NCI-H774 (cell line): ENCODE results near the gene PLSCR4.
"Not testable (repeated sequence)": the region's sequence is repeated elsewhere in the genome, so short reads cannot be mapped to it uniquely, and the experiment has no call there.

ENCODE experiments used
- DNase-seq: peaks from one replicate; lab custom pipeline; 2025; lab: John Stamatoyannopoulos, UW

PLSCR4 gene, protein sequence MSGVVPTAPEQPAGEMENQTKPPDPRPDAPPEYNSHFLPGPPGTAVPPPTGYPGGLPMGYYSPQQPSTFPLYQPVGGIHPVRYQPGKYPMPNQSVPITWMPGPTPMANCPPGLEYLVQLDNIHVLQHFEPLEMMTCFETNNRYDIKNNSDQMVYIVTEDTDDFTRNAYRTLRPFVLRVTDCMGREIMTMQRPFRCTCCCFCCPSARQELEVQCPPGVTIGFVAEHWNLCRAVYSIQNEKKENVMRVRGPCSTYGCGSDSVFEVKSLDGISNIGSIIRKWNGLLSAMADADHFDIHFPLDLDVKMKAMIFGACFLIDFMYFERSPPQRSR

DNA sequence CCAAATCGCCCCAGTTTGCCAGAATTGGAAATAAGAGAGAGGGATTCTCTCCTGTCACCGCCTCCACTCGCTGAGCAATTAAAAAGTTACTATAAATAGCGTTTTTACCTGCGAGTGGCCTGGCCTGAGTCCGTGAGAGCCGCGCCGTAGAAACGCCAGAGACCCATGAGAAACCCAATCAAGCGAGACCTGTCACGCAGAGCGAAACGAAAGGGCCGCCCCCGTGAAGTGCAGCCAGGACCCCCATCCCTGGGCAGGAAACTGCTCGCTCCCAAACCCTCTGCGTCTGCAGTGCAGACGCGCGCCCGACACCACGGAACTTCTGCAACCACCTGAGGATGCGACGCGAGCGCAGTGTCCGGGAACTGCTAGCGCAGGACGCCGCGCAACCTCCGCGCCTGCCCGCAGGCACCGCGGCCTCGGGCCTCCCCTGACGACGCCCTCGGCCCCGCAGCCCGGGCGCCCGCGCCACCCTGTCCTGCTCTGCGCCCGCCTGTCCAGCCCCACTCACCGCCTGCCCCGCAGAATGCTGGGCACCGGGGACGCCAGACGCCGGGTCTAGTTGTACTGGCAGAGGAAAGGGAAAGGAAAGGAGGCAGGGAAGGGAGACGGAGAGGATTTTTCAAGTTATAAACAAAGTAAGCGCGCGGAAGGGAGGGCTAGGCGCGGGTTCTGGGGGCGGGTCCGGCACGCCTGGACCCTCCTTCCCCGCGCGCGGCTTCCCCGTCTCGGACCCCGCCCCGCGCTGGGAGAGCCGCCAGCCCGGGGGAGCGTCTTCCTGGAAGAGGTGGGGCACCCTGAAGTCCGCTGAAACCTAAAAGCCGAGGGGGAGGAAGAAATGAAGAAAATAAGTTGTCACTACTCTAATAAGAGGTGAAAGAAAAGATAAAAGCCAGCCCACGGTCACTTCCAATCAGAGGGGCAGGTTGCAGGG lies at the start of gene PLSCR4:
TSS of gene PLSCR4 (minus strand) at position 657 of the 934 bp plus-strand sequence. CDS start 29,034 bp downstream, outside the sequence.
- DNase-seq, result peak; percentile 74

DNA sequence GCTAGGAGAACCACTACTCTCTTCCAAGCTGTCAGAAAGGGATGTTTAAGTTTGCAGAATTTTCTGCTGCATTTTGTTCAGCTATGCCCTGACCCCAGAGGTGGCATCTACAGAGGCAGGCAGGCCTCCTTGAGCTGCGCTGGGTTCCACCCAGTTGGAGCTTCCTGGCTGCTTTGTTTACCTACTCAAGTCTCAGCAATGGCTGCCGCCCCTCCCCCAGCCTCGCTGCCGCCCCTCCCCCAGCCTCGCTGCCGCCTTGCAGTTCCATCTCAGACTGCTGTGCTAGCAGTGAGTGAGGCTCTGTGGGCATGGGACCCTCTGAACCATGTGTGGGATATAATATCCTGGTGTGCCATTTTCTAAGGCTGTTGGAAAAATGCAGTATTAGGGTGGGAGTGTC lies 42.5 kb upstream of the PLSCR4 start:
- not testable (repeated sequence) for DNase-seq

DNA sequence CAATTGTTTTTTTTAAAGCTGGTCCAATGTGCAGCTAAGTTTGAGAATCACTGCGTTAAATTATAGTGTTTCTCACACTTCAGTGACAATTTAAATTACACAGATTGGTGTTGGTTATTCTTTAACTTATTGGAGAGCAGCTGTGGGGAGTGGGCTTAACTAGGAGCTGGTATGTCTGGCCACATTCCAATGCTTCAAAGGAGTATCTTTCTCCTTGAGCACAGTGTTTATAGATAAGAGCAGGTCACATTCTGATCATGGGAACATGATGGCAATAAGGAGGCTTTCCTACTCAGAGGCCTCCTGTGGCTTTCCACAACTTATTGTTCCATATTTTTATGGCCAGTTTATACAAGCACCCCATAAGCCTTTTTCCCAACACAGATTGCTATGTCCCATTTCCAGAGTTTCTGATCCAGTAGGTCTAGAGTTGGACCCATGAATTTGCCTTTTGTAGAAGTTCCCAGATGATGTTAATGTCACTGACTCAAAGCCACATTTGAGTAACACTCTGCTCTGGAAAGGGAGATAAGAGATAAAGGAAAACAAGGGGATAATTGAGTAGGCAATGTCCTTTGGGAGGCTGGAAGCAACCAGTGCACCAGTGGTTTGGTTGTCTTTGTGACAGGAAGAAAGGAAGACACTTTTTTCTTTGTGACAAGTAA lies 33.0 kb upstream of the PLSCR4 start:
- no peak for DNase-seq

DNA sequence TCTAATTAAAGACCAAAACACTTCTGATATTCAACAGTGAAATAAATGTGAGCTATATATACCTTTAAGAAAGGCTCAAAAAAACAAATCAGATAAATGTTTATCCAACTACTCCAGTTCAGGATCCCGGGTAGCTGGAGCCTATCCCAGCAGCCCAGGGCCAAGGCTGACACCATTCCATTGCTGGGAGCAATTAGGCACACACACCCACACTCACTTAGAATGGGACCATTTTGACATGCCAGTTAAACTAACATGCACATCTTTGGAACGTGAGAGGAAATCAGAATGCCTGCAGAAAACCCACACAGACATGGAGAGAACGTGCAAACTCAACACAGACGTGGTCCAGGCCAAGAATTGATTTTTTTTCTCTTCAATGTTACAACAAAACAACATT lies 30.0 kb upstream of the PLSCR4 start:
- no peak for DNase-seq

DNA sequence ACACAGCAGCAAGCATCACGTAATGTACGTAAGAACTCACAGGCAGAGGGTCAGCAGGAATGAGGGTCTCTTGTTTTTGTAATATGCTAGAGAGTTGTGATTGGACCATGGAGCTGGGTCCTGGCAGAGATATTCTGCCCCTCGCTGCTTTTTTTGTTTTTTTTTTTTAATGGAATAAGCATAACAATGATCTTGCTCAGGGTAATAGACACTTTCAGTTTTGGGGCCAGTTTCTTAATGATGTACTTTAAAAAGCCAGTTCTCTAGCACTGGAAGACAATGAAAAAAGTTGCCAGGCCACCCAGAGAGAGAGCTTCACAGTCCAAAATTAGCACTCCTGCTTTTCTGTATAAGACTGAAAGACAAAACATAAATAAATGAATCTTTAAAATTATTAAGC lies 29.0 kb upstream of the PLSCR4 start:
- no peak for DNase-seq

DNA sequence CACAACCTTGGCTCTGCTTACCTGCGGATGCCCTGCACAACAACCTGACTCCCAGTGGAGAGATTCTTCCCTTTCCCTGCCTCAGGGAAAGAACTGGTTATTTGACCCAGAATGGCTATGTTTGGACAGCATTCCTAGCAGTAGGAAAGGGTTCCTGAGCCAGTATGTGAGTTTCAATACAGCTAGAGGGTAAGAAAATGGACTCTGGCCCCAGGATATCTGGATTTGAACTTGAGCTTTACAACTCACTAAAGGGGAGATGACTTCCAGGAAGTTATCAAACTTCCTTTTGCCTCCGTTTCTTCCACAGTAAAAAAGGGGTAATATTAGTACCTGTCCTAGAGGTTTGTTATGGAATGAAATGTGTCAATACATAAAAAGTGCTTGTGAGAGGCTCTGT lies 28.1 kb upstream of the PLSCR4 start:
- no peak for DNase-seq

DNA sequence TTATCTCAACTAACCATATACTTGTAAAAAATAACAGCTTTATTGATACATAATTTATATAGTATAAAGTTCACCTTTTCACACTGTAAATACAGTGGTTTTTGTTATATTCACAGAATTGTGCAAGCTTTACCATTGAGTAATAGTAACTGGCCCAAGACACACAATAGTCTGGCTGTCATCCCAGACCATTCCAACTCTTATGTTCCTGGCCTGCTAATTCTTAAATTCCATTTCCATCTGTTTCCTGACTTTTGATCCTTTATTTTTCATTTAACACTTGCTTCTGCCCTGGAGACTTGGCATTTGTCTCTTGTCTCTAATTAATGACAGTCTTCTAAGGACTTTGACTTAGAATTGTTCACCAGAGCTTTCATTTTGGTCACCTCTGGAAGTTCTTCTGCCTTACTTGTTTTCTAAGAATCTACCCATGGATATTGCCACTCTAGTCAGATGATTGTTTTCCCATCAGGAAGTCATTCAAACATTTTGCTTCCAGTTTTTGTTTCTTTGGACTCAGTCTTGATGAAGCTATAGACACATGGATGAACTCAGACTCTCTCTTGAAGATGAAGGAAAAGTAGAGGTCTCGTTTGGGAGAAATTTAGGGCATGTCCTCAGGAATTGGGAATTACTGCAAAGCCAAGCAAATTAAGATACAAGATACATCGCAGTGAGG lies 27.2 kb upstream of the PLSCR4 start:
- DNase-seq, result no peak

DNA sequence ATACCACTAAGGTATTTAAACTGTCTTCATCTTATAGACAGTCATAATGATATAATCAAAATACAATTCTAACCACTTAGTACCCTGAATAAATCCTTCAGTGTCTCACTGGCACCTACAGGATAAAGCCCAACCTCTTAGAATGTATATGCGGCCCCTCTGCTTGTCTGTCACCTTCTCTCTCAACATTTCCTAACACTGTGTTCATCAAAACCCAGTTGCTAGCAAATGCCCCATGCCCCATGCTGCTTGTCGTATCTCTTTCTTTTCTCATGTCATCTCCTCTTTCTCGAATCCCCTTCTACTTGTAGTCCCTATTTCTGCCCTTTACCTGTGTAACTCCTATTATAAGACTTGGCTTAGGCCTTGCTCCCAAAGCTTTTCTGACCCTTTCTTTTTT lies 24.6 kb upstream of the PLSCR4 start:
- no peak for DNase-seq

DNA sequence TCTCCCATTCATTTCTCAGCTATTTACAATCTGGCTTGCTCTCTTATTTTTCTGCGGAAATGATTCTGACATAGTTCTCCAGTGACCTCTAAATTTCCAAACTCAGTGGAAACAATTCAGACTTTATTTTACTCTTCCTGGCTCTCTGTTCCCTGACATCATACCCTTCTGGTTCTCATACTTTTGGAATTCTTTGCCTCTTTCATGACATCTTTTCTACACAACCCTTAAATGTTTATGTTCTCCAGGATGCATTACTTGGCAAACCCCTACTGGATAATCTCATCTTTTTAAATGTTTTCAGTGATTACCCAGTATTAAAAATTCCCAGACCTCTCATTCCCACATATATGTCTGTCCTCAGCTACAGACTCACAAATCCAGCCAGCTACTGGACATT lies 23.9 kb upstream of the PLSCR4 start:
- DNase-seq, result no peak

DNA sequence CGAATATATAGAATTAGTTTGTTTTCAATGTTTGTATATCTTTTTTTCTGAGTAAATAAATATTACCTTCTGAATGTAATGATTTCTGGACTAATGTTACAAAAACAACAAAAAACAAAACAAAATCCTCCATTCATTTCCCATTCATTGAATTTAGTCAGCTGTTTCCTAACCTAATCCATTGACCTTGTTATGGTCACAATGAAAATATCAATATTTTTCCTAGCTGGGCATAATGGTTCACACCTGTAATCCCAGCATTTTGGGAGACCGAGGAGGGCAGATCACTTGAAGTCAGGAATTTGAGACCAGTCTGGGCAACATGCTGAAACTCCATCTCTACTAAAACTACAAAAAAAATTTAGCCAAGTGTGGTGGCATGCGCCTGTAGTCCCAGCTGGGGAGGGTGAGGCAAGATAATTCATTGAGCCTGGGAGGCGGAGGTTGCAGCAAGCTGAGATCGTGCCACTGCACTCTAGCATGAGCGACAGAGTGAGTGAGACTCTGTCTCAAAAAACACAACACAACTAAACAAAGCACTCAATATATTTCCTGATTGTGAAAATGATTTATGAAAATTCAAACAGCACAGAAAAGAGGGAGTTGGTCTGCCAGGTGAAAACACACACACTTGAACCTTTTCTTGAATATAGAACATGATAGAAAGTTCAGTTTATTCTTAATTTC lies 23.0 kb upstream of the PLSCR4 start:
- DNase-seq, result no peak

DNA sequence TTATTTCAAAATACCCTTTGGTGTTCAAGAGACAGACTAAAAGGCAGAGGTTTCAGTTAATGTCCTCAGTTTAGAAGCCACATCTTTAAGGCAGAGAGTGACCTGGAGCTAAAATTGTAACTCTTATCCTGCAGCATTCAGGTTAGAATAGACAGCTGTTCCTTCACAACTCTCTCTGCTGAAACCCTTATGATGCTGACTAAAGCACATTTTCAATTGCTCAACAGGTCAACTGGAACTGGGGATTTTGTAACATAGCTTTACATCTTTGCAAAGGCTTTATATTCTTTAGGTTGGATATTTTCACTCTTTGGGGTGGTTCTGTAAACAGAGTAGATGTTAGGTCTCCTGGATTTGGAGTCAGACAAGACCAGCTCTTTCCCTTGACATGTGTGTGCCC lies 20.3 kb upstream of the PLSCR4 start:
- DNase-seq, result no peak

DNA sequence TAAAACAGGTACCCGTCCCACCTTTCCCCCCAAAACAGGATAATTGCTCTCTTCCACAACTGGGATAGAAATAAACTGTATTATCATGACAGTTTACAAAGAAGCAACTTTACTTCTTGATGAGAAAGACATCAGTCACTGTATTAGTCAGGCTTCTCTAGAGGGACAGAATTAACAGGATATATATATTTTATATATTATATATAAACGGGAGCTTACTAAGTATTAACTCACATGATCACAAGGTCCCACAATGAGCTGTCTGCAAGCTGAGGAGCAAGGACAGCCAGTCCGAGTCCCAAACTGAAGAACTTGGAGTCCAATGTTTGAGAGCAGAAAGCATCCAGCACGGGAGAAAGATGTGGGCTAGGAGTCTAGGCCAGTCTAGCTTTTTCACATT lies 18.4 kb upstream of the PLSCR4 start:
- DNase-seq, result no peak

DNA sequence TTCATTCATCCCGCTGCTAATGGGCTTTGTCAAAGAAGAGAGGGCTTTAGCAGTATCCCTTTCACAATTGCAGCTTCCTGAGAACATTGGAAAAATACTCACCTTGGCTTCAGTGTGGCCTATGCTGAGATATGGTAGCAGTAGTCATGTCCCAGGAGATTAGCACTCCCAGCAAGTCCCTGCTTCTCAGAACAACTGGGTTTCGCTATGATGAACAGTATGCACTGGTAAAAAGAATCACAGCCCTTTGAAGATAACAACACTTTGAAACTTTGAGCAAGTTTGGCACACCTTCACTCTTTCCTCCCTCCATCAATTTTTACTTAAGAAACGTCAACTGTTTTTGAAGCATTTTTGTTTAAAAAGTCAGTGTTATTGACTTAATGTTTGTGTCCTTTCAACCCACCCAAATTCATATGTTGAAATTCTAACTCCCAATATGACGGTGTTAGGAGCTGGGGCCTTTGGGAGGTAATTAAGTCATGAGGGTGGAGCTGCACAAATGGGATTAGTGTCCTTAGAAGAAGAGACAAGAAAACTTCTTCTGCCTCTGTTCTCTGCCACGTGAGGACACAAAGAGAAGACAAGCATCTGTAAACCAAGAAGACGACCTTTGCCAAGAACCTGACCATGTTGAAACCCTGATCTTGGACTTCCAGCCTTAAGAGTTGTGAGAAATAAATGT lies 17.8 kb upstream of the PLSCR4 start:
- DNase-seq, result no peak

DNA sequence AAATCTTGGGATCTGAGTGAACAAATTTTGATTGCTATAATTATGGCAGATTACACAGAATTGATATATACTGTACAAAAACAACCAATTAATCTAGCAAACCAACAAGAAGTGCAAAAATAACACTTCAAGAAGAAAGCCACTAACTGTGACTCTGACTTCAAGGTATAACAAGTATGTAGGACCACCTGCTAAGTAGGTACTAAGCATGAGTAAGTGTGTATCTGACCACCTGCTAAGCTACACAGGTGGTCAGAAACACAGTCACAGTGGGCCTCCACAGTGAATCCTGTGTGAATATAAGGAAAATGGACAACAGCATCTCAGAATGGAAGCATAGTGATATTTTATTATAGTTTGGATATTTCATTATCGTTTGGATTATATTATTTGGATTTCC lies 14.8 kb upstream of the PLSCR4 start:
- no peak for DNase-seq

DNA sequence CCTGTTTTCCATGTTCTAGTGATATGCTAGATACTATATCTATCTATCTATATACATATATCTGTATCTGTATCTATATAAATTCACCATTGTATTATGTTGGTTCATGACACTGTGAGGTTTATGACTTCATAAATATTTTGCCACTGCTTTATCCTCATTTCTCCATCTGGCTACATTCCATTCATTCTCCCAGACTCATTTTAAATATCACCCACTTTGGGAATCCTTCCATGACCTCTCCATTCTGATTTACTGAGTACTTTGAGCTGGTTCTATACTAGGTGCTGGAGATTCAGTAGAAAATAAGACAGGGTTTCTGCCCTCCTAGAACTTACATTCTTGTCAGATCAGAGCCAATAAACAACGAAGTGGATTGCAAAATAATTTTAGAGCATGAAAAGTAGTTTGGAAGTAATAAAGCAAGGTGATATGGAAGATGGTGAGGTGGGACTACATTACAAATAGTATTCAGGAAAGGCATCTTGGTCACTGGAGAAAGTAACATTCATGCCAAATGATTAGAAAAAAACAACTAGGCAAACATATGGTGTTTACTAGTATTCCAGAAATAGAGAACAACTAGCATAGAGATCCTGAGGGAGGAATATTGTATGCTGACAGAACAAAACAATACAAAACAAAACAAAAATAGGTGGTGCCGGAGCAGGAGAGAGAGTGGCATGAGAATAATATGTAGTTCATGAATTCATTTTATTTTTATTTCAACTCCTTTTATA lies 11.6 kb upstream of the PLSCR4 start:
- DNase-seq, result no peak

DNA sequence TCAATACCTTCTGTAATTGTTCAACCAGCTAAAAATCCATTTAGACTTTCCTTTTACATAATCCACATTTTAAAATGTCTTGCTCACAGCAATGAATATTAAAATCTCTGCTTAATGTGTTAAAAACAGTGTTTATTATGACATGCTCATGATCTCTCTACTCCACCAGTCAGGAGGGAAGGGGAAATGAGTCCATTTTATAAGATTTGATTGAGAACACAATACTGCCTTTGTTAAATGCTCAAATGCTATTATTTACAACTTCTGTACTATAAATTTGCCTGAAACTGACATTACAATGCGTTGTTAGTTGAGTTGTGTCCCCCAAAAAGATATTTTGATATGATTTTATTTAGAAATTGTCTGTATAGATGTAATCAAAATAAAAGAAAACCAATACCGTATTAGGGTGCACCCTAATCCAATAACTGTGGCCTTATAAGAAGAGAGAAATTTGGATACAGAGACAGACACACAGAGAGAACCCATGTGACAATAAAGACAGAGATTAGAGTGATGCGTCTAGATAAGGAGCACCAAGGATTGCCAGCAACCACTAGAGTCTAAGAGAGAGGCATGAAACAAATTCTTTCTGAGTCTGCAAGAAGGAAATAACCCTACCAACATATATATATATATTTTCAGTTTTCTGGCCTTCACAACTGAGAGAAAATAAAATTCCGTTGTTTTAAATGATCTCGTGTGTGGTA lies 9.1 kb upstream of the PLSCR4 start:
- no peak for DNase-seq

DNA sequence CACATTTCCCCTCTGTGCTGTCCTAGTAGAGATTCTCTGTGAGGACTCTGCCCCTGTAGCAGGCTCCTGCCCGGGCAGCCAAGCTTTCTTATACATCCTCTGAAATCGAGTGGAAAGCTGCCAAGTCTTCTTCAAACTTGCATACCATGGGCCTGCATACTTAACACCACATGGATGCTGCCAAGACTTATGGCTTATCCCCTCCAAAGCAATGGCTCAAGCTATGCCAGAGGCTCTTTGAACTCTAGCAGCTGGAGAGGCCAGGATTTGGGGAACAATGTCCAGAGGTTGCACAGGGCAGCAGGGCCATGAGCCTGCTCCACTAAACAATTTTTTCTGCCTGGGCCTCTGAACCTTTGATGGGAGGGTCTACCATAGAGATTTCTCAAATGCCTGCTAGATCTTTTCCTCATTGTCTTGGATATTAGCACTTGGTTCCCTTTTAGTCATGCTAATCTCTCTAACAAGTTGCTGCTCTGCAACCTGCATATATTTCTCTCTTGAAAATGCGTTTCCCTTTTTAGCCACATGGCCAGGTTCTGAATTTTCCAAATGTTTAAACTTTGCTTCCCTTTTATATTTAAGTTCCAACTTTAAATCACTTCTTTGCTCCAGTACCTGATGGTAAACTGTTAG lies 6.1 kb upstream of the PLSCR4 start:
- DNase-seq, result no peak

DNA sequence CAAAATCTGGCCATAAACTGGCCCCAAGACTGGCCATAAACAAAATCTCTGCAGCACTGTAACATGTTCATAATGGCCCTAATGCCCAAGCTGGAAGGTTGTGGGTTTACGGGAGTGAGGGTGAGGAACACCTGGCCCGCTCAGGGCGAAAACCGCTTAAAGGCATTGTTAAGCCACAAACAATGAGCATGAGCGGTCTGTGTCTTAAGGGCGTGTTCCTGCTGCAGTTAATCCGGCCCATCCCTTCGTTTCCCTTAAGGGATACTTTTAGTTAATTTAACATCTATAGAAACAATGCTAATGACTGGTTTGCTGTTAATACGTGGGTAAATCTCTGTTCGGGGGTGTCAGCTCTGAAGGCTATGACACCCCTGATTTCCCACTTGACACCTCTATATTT lies 1.5 kb upstream of the PLSCR4 start:
- not testable (repeated sequence) for DNase-seq

DNA sequence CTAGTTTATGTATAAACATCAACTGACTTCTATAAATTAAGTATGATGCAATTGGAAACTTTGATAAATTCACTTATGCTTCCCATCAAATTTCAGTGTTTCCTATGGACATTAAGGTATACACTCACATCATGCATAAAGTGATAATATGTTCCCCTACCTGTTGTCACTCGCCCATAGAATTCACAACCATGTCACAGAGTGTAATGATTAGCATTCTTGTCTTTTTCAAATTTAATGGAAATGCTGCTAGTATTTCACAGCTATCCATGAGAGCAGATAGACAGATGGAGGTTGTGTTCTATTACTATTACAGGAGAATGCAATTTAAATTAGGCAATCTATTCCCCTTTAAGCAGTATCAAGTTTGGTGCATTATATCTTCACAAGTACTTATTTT lies 984 bp downstream of the PLSCR4 start:
- no peak for DNase-seq
